Islet precursor cell (in vitro differentiated cells): ENCODE measurements around the gene IMPA2.
"Not testable (repeated sequence)": the region's sequence is repeated elsewhere in the genome, so short reads cannot be mapped to it uniquely, and the experiment has no call there.

Experiments
- DNase-seq: peaks from one replicate; pipeline ENCODE4 v3.0.0-alpha.2; 2018

IMPA2 gene

GRCh38 chr18:11963991-11964484 is 17.3 kb upstream of the IMPA2 start:
- peak; percentile 73 for DNase-seq

DNA sequence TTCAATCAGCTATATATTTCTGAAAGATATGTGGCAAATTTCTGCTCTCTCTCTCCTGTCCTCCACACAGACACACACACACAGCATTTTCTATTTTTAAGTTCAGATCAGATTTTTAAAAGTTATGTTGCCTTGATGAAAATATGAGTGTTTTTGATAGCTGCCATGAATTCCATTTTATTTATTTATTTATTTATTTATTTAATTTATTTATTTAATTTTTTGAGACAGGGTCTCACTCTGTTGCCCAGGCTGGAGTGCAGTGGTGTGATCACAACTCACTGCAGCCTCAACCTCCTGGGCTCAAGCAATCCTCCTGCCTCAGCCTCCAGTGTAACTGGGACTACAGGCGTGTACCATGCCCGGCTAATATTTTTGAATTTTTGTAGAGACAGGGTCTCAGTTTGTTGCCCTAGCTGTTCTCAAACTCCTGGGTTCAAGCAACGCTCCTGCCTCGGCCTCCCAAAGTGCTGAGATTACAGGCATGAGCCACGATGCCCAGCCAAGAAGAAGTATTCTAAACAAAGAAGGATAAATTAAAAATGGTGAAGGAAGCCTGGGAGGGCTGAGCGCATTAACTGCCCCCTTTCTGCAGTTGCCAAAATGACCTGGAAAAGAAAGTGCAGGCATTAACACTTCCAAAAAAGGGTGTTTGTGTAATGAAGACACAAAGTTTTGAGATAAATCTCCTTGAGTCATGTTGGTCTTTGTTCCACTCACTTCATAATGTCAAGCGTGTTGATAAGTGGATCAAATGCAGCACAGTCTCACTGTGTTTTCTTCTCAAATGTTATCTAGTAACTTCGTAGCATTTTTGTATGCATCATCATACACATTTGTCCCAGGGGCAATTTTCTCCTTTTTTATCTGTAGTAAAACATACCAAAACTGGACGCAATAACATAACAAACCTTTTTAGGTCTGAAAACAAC is 11.1 kb upstream of the IMPA2 start:
- no peak for DNase-seq

DNA sequence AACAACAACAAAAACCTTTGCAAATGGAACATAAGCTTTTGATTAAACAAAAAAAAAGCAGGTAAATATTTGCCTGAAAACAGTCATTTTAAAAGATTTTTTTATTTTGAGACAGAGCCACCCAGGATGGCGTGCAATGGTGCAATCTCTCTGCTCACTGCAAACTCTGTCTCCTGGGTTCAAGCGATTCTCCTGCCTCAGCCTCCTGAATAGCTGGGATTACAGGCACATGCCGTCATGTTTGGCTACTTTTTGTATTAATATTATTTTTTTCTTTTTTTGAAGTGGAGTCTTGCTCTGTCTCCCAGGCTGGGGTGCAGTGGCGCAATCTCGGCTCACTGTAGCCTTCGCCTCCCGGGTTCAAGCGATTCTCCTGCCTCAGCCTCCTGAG is 10.5 kb upstream of the IMPA2 start:
- DNase-seq = not testable (repeated sequence)

GRCh38 chr18:11972371-11973174 is 8.7 kb upstream of the IMPA2 start:
- DNase-seq = peak; percentile 52

DNA sequence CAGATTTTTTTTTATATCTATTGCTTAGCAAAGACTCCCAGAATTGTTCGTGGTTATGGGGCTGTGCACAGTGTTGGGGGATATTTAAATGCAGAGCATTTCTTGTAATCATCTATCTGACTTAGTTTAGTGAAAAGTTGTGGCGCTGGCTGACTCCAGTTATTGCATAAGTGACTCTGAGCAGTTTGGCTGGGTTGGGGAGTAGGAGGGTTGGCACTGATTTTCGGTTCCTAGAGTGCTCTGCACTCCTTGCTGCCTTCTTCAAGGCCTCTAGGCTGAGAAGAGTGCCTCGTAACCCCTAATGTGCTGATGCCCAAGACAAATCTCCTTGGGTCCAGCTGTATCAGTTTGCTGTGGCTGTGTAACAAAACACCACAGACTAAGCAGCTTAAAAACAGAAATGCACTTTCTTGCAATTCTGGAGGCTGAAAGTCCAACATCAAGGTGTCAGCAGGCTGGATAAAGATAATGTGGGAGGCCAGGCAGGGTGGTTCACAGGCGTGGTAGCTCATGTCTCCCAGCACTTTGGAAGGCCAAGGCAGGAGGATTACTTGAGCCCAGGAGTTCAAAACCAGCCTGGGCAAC is 6.5 kb upstream of the IMPA2 start:
- DNase-seq = no peak

GRCh38 chr18:11975723-11976122 is 5.6 kb upstream of the IMPA2 start:
- no peak for DNase-seq

DNA sequence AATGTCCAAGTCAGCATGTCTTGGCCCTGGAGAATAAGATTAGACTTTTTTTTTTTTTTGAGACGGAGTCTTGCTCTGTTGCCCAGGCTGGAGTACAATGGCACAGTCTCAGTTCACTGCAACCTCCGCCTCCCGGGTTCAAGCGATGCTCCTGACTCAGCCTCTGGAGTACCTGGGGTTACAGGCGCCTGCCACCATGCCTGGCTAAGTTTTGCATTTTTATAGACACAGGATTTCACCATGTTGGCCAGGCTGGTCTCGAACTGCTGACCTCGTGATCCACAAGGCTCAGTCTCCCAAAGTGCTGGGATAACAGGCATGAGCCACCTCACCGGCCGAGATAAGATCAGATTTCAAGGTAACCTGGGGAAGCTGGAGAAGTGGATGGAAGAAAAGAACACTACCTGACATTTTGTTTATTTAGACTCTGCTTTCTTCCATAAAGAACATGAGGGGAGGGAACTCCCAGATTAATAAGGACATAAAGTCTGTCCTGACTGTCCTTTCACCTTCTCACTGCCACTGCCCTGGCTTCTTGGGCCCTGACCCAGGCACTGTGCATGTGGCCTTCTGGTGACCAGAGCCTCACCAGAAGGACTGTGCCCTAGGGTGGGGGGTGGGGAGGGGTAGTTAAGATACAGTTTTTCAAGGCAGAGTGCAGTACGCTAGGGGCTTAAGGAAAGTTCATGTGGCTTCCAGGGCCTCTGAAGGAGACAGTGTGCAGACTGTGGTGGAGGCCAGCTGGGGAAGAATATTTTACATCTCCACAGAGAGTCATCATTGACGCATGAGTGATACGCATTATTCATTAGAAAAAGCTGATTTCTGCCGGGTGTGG is 4.8 kb upstream of the IMPA2 start:
- DNase-seq = no peak

GRCh38 chr18:11977153-11977466 is 4.2 kb upstream of the IMPA2 start:
- DNase-seq = no peak

DNA sequence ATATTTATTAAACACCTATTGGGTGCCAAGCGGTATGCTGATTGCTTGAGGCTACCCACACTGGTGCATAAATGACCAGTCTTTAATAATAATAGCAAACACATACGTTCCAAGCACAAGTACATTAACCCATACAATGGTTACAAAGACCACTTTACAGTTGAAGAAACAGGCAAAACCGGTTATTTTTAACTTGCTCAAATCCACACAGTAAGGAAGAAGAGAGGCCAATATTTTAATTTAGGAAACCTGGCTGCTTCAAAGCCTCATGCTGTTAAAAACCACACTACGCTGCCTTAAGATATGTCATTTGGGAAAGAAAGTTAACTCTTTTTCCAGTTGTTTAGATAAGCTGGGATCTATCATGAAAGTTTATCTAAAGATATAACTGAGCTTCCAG is 2.4 kb upstream of the IMPA2 start:
- no peak for DNase-seq

GRCh38 chr18:11980163-11980493 is 1.2 kb upstream of the IMPA2 start:
- no peak for DNase-seq

GRCh38 chr18:11980494-11981191 is 664 bp upstream of the IMPA2 start:
- peak; percentile 100 for DNase-seq

DNA sequence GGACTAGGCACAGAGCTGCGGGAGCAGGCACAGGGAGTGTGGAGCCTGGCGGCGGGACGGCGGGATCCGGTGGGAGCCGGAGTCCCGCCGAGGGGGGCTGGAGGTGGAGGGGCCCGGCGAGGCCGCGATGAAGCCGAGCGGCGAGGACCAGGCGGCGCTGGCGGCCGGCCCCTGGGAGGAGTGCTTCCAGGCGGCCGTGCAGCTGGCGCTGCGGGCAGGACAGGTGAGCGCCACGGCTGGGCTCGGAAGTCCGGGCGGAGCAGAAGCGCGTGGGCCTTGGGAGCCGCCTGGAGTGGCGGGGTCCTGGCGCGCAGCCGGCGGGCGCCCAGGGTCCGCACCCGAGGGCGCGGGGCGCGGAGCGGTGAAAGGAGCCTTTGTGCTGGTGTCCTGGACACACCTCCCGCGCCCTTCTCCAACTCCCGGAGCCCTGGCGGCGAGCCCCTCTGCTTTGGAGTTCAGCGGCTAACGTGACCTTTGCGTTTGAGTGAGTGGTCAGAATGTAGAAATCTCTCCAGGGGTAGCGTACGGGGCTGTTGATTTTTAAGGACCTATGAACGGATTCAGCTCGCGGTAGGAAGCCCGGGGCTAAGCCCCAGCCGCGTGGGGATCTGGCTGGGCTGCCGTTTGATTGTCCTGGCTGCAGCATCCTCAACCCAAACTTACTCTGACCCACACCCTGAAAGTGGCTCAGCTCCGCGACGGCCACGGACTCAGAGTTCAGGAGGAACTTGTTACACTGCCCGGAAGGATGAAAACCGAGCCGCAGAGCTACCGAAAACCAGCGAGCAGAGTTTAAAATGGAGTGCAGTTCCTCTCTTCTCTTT is 448 bp downstream of the IMPA2 start:
- DNase-seq = peak; percentile 83

- DNase-seq = no peak
These were observed 1.7 kb downstream of the IMPA2 start for GRCh38 chr18:11982981-11983380.

GRCh38 chr18:11983592-11983991 is 2.3 kb downstream of the IMPA2 start:
- DNase-seq = peak; percentile 77

DNA sequence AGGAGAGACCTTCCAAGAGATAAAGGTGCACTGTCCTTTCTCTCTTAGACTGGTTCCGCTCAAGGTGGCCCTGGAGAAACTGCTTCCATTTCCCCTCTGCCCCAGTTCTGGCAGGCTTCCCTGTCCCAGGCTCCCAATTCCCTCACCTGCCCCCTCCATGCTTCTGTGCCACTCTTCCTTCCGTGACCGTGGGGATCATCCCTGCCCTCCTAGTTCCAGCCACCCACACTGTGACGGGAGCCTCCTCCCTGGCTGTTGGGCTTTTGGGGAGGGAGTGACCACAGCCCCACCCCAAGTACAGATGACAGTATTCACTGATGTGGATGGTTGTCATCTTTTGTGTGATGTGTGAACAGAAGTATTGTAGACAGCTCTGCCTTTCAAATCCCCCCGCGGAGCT is 2.8 kb downstream of the IMPA2 start:
- peak; percentile 42 for DNase-seq

- no peak for DNase-seq
These were observed 4.3 kb downstream of the IMPA2 start for GRCh38 chr18:11985586-11985985.

DNA sequence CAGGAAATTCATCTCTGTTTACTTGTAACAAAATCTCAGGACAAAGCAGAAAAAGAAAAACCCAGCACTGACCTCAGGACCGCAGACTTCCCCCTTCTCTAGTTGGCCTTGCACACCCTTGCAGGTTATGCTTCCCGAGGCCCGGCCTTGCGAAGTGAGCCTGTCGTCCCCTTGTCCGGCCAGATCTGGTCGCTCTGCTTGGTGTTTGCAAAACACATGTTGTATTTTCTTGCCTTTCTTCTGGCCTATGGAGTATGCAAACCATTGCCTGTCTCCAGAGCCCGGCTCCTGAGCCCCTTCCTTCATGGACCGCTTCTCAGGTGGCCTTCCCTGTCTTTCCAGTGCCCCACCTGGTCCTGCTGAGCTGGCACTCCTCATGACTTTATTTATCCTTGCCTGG is 4.8 kb downstream of the IMPA2 start:
- peak; percentile 50 for DNase-seq

DNA sequence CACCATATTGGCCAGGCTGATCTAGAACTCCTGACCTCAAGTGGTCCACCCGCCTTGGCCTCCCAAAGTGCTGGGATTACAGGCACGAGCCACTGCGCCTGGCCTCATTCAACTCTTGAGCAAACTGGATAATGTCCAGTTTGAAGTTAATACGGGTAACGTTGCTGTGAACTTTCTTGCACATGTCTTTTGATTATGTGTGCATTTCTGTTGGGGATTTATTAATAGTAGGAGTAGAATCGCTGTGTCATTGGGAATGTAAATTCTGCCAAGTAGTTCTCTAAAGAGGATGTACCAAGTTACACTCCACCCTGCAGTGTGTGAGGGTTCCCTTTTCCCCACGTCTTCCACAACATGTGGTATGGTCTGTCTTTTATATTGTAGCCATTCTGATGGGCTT is 6.2 kb downstream of the IMPA2 start:
- DNase-seq = no peak

GRCh38 chr18:11989174-11989573 is 7.9 kb downstream of the IMPA2 start:
- no peak for DNase-seq

GRCh38 chr18:11989966-11990380 is 8.7 kb downstream of the IMPA2 start:
- DNase-seq = peak; percentile 74

DNA sequence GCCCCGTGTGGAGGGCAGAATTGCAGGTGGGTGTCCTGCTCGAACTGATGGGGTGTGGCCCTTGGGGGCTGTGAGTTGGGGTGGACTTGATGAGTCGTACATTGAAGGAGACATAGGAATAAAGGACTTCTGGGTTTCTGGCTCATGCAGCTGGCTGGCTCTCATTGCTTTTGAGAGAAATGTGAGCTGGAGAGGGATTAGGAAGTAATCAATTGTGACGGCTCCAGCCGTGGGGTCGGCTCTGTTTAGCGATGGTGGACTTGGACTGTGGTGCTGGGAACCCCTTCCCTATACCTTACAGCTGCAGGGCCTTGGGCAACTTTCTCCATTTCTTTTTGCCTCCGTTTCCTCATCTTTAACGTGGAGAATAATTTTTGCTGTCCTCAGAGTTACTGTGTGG is 9.2 kb downstream of the IMPA2 start:
- DNase-seq = no peak
